ENCODE data around the gene UGT2A1.

DNA sequence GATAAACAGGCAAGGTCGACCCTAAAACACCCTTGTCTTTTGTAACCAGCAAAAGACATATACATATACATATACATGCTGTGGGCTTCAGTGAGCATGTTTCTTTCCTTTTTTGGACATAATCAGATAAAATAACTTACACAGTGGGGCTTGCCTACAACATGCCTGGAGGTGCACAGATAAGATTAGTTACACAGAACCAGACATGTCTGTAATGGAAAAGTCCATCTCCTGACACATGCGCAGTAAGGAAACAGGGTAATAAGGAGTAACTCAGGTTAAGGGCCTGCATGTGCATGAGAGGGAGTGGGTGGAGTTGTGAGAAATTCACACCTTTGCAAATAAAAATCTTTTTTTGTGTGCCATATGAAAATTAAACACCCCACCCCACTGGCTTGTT, 3.4 kb downstream of the UGT2A1 start:
- TF ChIP-seq CTCF (IDR thresholded peaks at IDR 0.05; ENCODE audit: low read depth, low read length): no peak
- TF ChIP-seq EZH2phosphoT487 (IDR thresholded peaks at IDR 0.05; ENCODE audit: low read depth): no peak

Data from OCI-LY3 (cell line).